ENCODE data around the gene SLCO4A1. TPM values are rescaled to one million over a fixed set of nuclear protein-coding genes. Genes with fewer than 3 reads are reported as not detected.

Gene SLCO4A1
- total RNA-seq, 1 donor from 2014 or later: 3.6 TPM

DNA sequence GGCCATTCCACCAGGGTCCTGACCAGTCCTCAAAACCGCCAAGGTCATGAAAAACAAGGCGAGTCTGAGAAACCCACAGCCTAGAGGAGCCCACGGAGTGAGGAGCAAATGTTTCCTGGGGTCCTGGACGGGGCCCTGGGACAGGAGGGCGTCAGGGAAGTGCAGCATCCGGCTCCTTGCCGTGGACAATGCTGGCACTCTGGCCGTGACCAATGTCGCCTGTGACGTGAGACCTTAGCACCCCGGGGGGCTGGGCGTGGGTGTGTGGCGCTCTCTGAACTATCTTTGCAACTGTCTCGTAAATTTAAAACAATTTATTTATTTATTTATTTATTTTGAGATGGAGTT lies 34.1 kb upstream of the SLCO4A1 start:
- no peak for DNase-seq (ENCODE audit: low spot score, unreplicated experiment)
- no peaks in the 10 kb centered on the region for H3K36me3 Mint-ChIP-seq (ENCODE audit: insufficient read depth)
- no peaks in the 10 kb centered on the region for H3K9me3 Mint-ChIP-seq (ENCODE audit: low read depth)
- TF ChIP-seq, protein P1, sequence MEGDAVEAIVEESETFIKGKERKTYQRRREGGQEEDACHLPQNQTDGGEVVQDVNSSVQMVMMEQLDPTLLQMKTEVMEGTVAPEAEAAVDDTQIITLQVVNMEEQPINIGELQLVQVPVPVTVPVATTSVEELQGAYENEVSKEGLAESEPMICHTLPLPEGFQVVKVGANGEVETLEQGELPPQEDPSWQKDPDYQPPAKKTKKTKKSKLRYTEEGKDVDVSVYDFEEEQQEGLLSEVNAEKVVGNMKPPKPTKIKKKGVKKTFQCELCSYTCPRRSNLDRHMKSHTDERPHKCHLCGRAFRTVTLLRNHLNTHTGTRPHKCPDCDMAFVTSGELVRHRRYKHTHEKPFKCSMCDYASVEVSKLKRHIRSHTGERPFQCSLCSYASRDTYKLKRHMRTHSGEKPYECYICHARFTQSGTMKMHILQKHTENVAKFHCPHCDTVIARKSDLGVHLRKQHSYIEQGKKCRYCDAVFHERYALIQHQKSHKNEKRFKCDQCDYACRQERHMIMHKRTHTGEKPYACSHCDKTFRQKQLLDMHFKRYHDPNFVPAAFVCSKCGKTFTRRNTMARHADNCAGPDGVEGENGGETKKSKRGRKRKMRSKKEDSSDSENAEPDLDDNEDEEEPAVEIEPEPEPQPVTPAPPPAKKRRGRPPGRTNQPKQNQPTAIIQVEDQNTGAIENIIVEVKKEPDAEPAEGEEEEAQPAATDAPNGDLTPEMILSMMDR (IDR thresholded peaks at IDR 0.05; ENCODE audit: unreplicated experiment): no peak
- no peak overlapping the region for H3K27ac Mint-ChIP-seq
- H3K27me3 Mint-ChIP-seq: peaks cover 26% of the 10 kb centered on the region
- H3K4me1 Mint-ChIP-seq (ENCODE audit: low read depth): peaks cover 3% of the 10 kb centered on the region
- H3K4me3 Mint-ChIP-seq (ENCODE audit: low read depth): no peak overlapping the region

DNA sequence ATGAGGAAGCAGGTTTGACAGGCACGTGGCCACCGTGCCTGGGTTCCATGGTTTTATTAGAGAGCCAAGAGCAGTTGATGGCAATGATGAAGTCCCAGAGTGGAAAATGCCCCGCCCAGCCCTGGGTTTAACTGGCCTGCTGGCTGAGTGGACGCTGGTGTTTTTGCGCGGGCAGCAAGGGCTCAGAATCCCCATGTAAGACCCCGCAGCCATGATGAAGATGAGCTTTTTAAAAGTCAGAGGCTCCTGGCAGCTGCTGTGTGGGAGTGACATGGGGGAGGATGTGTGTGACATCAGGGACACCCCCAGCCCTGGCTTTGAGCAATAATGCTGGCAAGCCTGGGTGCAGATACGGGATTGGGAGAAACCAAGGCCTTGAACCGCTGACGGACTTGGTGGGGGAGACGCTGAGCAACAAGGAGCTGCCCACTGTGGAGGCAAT lies 33.0 kb upstream of the SLCO4A1 start:
- TF ChIP-seq, protein P1 (IDR thresholded peaks at IDR 0.05; ENCODE audit: unreplicated experiment): no peak
- Mint-ChIP-seq H3K27ac (no peak overlapping the region), H3K9me3 (ENCODE audit: low read depth) (no peaks in the 10 kb centered on the region), H3K36me3 (ENCODE audit: insufficient read depth) (no peaks in the 10 kb centered on the region), H3K4me3 (ENCODE audit: low read depth) (no peak overlapping the region), H3K27me3 (peaks cover 31% of the 10 kb centered on the region), H3K4me1 (ENCODE audit: low read depth) (peaks cover 3% of the 10 kb centered on the region)
- DNase-seq (ENCODE audit: low spot score, unreplicated experiment): no peak

GRCh38 chr20:62609811-62610757 lies 32.2 kb upstream of the SLCO4A1 start:
- TF ChIP-seq, protein P1 (IDR thresholded peaks at IDR 0.05; ENCODE audit: unreplicated experiment): no peak
- no peaks in the 10 kb centered on the region for H3K36me3 Mint-ChIP-seq (ENCODE audit: insufficient read depth)
- no peak overlapping the region for H3K4me3 Mint-ChIP-seq (ENCODE audit: low read depth)
- H3K9me3 Mint-ChIP-seq (ENCODE audit: low read depth): no peaks in the 10 kb centered on the region
- H3K27me3 Mint-ChIP-seq: peaks cover 37% of the 10 kb centered on the region
- H3K27ac Mint-ChIP-seq: no peak overlapping the region
- no peak for DNase-seq (ENCODE audit: low spot score, unreplicated experiment)
- H3K4me1 Mint-ChIP-seq (ENCODE audit: low read depth): peaks cover 3% of the 10 kb centered on the region

- DNase-seq (ENCODE audit: low spot score, unreplicated experiment): no peak
- H3K9me3 Mint-ChIP-seq (ENCODE audit: low read depth): no peaks in the 10 kb centered on the region
- no peak overlapping the region for H3K4me3 Mint-ChIP-seq (ENCODE audit: low read depth)
- H3K36me3 Mint-ChIP-seq (ENCODE audit: insufficient read depth): no peaks in the 10 kb centered on the region
- H3K4me1 Mint-ChIP-seq (ENCODE audit: low read depth): peaks cover 3% of the 10 kb centered on the region
- no peak overlapping the region for H3K27ac Mint-ChIP-seq
- peaks cover 43% of the 10 kb centered on the region for H3K27me3 Mint-ChIP-seq
- TF ChIP-seq, protein P1 (IDR thresholded peaks at IDR 0.05; ENCODE audit: unreplicated experiment): no peak
Observed at GRCh38 chr20:62611012-62611411, 31.3 kb upstream of the SLCO4A1 start.

DNA sequence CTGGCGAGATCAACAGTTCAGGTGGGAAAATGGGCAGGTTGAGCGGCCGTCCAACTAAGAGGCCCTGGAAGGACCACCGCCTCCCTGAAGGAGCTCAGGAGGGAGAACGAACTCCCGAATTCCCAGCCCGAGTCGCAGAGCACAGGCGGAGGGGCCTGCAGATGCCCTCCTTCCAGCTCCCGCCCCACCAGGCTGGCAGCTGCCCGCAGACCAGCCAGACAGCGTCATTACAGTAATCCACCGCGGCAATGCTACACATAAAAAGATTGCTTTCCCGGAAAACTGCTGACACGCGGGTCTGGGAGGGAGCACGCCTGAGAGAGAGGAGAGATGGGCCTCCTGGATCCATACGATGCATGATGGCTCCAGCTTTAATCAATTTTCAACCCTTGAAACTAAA lies 30.5 kb upstream of the SLCO4A1 start:
- DNase-seq (ENCODE audit: low spot score, unreplicated experiment): no peak
- TF ChIP-seq, protein P1 (IDR thresholded peaks at IDR 0.05; ENCODE audit: unreplicated experiment): no peak
- Mint-ChIP-seq H3K4me1 (ENCODE audit: low read depth) (no peaks in the 10 kb centered on the region), H3K4me3 (ENCODE audit: low read depth) (no peak overlapping the region), H3K27ac (no peak overlapping the region), H3K36me3 (ENCODE audit: insufficient read depth) (no peaks in the 10 kb centered on the region), H3K27me3 (peaks cover 39% of the 10 kb centered on the region), H3K9me3 (ENCODE audit: low read depth) (no peaks in the 10 kb centered on the region)
